HepG2 (cell line): ENCODE results near the gene WDR70. TPM values are rescaled to one million over a fixed set of nuclear protein-coding genes. Genes with fewer than 3 reads are reported as not detected.

Experiments used
- CEBPG ChIP-seq: IDR thresholded peaks from 2 replicates; pipeline ENCODE4 v1.6.1; 2016
- CHCHD3 ChIP-seq: sonication (generic); formaldehyde crosslinking; IDR thresholded peaks from 2 replicates; pipeline ENCODE4 v1.8.0; 2022; ENCODE audit warnings: mild to moderate bottlenecking, missing genetic modification reagents, moderate library complexity
- CREB1 ChIP-seq, 2 experiments: fragments of 450-650 bp in 1 of 2; IDR thresholded peaks; 2 replicates each; pipeline ENCODE4 v1.6.1; 2016 to 2017; ENCODE audit warnings: control low read depth in 1 of 2, mild to moderate bottlenecking in 1 of 2, missing compliant biosample characterization in 1 of 2, missing genetic modification characterization in 1 of 2
- ESRRA ChIP-seq: sonication (generic); formaldehyde crosslinking; IDR thresholded peaks from 2 replicates; pipeline ENCODE4 v1.5.1; 2020; ENCODE audit warnings: mild to moderate bottlenecking, low read depth, missing genetic modification reagents
- JARID2 ChIP-seq: sonication (generic); formaldehyde crosslinking; IDR thresholded peaks from 2 replicates; pipeline ENCODE4 v1.8.1; 2023; ENCODE audit warnings: missing genetic modification reagents, inconsistent platforms; ENCODE audit not compliant: insufficient replicate concordance
- JUND ChIP-seq: sonication (generic); formaldehyde crosslinking; IDR thresholded peaks from 2 replicates; pipeline ENCODE4 v1.8.0; 2022; ENCODE audit warnings: mild to moderate bottlenecking, missing genetic modification reagents
- KLF11 ChIP-seq: IDR thresholded peaks from 2 replicates; pipeline ENCODE4 v1.6.1; 2016; ENCODE audit warnings: missing compliant biosample characterization
- MAFF ChIP-seq: IDR thresholded peaks from 2 replicates; pipeline ENCODE4 v1.6.1; 2011; ENCODE audit warnings: low read depth, low read length, improper control_type of control experiment
- NCOA5 ChIP-seq: sonication (generic); formaldehyde crosslinking; IDR thresholded peaks from 2 replicates; pipeline ENCODE4 v1.4.0; 2020; ENCODE audit warnings: missing genetic modification reagents
- NRL ChIP-seq: sonication (generic); formaldehyde crosslinking; IDR thresholded peaks from 2 replicates; pipeline ENCODE4 v1.5.0; 2020; ENCODE audit warnings: missing genetic modification reagents, mild to moderate bottlenecking, moderate library complexity, borderline replicate concordance
- SATB2 ChIP-seq: sonication (generic); formaldehyde crosslinking; IDR thresholded peaks from 2 replicates; pipeline ENCODE4 v1.5.0; 2020; ENCODE audit warnings: missing genetic modification reagents
- SKI ChIP-seq: fragments of 450-650 bp; IDR thresholded peaks from one replicate; pipeline ENCODE4 v1.6.1; 2018; ENCODE audit warnings: mild to moderate bottlenecking; ENCODE audit not compliant: partially characterized antibody
- YEATS4 ChIP-seq: sonication (generic); formaldehyde crosslinking; IDR thresholded peaks from 2 replicates; pipeline ENCODE4 v1.4.0; 2020; ENCODE audit warnings: missing genetic modification reagents, borderline replicate concordance
- ZNF101 ChIP-seq: sonication (generic); formaldehyde crosslinking; IDR thresholded peaks from 2 replicates; pipeline ENCODE4 v1.4.0; 2020; ENCODE audit warnings: mild to moderate bottlenecking, low read depth, missing genetic modification reagents, borderline replicate concordance
- ZNF354B ChIP-seq: sonication (generic); formaldehyde crosslinking; IDR thresholded peaks from 2 replicates; pipeline ENCODE4 v1.8.0; 2022; ENCODE audit warnings: mild to moderate bottlenecking, missing genetic modification reagents
- ZNF619 ChIP-seq: sonication (generic); formaldehyde crosslinking; IDR thresholded peaks from 2 replicates; pipeline ENCODE4 v1.4.0; 2020; ENCODE audit warnings: mild to moderate bottlenecking, missing genetic modification reagents
- polyA plus RNA-seq, 8 experiments: library from polyadenylated mRNA; depleted of rRNA in 3 of 8; stranded (reverse) in 7 of 8; unstranded in 1 of 8; fragments of >200 nt; fragmentation: Illumina TruSeq in 4 of 8; extraction: Trizol in 4 of 8; gene quantifications; 2 replicates each; pipeline versions ENCODE4 v1.2.1 to v1.2.3, GENCODE V29; 2011 to 2016; ENCODE audit warnings: low read depth in 4 of 8, missing spikeins in 1 of 8, mixed read lengths in 1 of 8; ENCODE audit not compliant: insufficient read depth in 1 of 8
- total RNA-seq, 5 experiments: library from RNA; depleted of rRNA; stranded (reverse); fragments of >200 nt; fragmentation: Illumina TruSeq; extraction: Trizol; gene quantifications; 2 replicates each; pipeline ENCODE4 v1.2.3, GENCODE V29; 2016; ENCODE audit warnings: low read depth in 1 of 5
- TF ChIP-seq, protein P1 (sequence below): sonication (generic); formaldehyde crosslinking; IDR thresholded peaks from 2 replicates; pipeline ENCODE4 v1.4.0; 2020; ENCODE audit warnings: missing genetic modification reagents; ENCODE audit errors: not compliant biosample characterization
- TF ChIP-seq, protein P2 (sequence below): sonication (generic); formaldehyde crosslinking; IDR thresholded peaks from 2 replicates; pipeline ENCODE4 v1.4.0; 2020; ENCODE audit warnings: mild to moderate bottlenecking, low read depth, missing genetic modification reagents
- TF ChIP-seq, protein P3 (sequence below): IDR thresholded peaks from 2 replicates; pipeline ENCODE4 v1.6.1; 2016; ENCODE audit warnings: low read depth, borderline replicate concordance
- TF ChIP-seq, protein P4 (sequence below): sonication (generic); formaldehyde crosslinking; IDR thresholded peaks from 2 replicates; pipeline ENCODE4 v1.5.1; 2020; ENCODE audit warnings: missing genetic modification reagents, mild to moderate bottlenecking, borderline replicate concordance
- TF ChIP-seq, protein P5 (sequence below): IDR thresholded peaks from 2 replicates; pipeline ENCODE4 v1.6.1; 2016
- TF ChIP-seq, protein P6 (sequence below): sonication (generic); formaldehyde crosslinking; IDR thresholded peaks from 2 replicates; pipeline ENCODE4 v1.4.0; 2020; ENCODE audit warnings: missing genetic modification reagents

The WDR70 gene
- total and polyA plus RNA-seq, 2 of the 13 experiments (the other 11 are each of a cell fraction or from before 2014, with no cell fraction given) = 14.6 to 30.6 TPM

DNA sequence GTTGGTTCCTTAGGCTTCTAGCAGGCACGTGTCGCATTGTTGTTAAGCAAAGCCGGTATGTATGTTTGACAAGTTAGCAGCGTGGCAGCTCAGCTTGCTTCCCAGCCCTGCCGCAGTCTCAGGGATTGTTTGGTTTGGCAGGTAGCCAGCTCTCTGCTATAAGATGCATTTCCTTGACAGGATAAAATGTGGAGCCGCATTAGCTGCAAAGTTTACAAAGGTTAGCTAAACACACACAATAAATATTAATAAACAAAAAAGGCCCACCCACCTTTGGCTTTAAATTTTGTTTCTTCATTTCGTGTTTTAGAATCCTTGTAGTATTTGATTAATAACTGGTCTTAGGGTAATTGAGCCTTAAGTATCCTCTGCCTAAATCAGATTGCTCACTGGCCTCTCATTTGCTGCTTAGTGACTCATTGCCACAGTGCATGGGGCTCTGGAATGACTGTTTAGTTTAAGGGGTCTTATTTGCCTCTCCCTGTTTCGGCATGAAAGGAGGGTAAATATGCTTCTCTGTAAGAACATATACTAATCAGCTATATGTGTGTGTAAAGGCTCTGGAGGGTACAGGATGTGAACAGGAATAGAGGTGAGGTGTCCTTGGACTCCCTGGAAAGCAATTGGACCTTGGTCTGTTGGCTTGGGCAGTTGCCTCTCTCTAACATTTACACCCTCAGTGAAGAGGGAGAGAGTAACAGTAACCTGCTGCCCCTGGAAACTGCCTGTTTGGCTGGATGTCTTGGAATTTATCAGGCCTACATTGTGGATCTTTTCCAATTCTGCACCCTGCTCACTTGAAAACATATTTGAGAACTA lies 338.7 kb downstream of the WDR70 start (continued):
- TF ChIP-seq ZNF101 (CRISPR knock-in tag) (no peak), ZNF354B (CRISPR knock-in tag) (no peak), ESRRA (CRISPR knock-in tag) (peak; percentile 90), MAFF (peak; percentile 32; the same call in 1 of the 2 replicates), NCOA5 (CRISPR knock-in tag) (0 out of 2 replicates have a peak, but pooled peaks have one; percentile 42), CHCHD3 (no peak), ZNF619 (CRISPR knock-in tag) (no peak), SKI (peak; percentile 88), JUND (CRISPR knock-in tag) (peak; percentile 84), JARID2 (CRISPR knock-in tag) (peak; percentile 35), CREB1 (IDR thresholded peaks at IDR 0.05) (no peak; the same call in 1 of the 2 replicates), CREB1 (CRISPR knock-in tag; IDR thresholded peaks at IDR 0.05) (peak; percentile 52; the same call in 1 of the 2 replicates), KLF11 (CRISPR knock-in tag) (no peak), YEATS4 (CRISPR knock-in tag) (peak; percentile 64), SATB2 (CRISPR knock-in tag) (0 out of 2 replicates have a peak, but pooled peaks have one; percentile 62), CEBPG (CRISPR knock-in tag) (peak; percentile 50), NRL (CRISPR knock-in tag) (no peak)
- TF ChIP-seq, protein P1, sequence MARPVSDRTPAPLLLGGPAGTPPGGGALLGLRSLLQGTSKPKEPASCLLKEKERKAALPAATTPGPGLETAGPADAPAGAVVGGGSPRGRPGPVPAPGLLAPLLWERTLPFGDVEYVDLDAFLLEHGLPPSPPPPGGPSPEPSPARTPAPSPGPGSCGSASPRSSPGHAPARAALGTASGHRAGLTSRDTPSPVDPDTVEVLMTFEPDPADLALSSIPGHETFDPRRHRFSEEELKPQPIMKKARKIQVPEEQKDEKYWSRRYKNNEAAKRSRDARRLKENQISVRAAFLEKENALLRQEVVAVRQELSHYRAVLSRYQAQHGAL = no peak
- TF ChIP-seq, protein P2, sequence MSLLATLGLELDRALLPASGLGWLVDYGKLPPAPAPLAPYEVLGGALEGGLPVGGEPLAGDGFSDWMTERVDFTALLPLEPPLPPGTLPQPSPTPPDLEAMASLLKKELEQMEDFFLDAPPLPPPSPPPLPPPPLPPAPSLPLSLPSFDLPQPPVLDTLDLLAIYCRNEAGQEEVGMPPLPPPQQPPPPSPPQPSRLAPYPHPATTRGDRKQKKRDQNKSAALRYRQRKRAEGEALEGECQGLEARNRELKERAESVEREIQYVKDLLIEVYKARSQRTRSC (CRISPR knock-in tag) = no peak
- TF ChIP-seq, protein P3, sequence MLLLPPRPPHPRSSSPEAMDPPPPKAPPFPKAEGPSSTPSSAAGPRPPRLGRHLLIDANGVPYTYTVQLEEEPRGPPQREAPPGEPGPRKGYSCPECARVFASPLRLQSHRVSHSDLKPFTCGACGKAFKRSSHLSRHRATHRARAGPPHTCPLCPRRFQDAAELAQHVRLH (CRISPR knock-in tag) = peak; percentile 34; the same call in 1 of the 2 replicates
- TF ChIP-seq, protein P4, sequence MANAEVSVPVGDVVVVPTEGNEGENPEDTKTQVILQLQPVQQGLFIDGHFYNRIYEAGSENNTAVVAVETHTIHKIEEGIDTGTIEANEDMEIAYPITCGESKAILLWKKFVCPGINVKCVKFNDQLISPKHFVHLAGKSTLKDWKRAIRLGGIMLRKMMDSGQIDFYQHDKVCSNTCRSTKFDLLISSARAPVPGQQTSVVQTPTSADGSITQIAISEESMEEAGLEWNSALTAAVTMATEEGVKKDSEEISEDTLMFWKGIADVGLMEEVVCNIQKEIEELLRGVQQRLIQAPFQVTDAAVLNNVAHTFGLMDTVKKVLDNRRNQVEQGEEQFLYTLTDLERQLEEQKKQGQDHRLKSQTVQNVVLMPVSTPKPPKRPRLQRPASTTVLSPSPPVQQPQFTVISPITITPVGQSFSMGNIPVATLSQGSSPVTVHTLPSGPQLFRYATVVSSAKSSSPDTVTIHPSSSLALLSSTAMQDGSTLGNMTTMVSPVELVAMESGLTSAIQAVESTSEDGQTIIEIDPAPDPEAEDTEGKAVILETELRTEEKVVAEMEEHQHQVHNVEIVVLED (CRISPR knock-in tag) = peak; percentile 40; the same call in 1 of the 2 replicates
- TF ChIP-seq, protein P5, sequence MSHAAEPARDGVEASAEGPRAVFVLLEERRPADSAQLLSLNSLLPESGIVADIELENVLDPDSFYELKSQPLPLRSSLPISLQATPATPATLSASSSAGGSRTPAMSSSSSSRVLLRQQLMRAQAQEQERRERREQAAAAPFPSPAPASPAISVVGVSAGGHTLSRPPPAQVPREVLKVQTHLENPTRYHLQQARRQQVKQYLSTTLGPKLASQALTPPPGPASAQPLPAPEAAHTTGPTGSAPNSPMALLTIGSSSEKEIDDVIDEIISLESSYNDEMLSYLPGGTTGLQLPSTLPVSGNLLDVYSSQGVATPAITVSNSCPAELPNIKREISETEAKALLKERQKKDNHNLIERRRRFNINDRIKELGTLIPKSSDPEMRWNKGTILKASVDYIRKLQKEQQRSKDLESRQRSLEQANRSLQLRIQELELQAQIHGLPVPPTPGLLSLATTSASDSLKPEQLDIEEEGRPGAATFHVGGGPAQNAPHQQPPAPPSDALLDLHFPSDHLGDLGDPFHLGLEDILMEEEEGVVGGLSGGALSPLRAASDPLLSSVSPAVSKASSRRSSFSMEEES = peak; percentile 64; the same call in 1 of the 2 replicates
- TF ChIP-seq, protein P6, sequence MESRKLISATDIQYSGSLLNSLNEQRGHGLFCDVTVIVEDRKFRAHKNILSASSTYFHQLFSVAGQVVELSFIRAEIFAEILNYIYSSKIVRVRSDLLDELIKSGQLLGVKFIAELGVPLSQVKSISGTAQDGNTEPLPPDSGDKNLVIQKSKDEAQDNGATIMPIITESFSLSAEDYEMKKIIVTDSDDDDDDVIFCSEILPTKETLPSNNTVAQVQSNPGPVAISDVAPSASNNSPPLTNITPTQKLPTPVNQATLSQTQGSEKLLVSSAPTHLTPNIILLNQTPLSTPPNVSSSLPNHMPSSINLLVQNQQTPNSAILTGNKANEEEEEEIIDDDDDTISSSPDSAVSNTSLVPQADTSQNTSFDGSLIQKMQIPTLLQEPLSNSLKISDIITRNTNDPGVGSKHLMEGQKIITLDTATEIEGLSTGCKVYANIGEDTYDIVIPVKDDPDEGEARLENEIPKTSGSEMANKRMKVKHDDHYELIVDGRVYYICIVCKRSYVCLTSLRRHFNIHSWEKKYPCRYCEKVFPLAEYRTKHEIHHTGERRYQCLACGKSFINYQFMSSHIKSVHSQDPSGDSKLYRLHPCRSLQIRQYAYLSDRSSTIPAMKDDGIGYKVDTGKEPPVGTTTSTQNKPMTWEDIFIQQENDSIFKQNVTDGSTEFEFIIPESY (CRISPR knock-in tag) = peak; percentile 38; the same call in 1 of the 2 replicates
